Body of pancreas (tissue), 4 donors: ENCODE results near the gene GLI3. TPM values are rescaled to one million over a fixed set of nuclear protein-coding genes. Genes with fewer than 3 reads are reported as not detected.

Experiments used
- ATAC-seq: fragments of 150-250 bp; one replicate; pipeline ENCODE4 v1.9.1; 2016
- DNase-seq, 4 donors: peaks; one replicate each; pipeline ENCODE4 v3.0.0-alpha.2; 2019
- H3K27ac ChIP-seq, 4 donors: fragments of 200-600 bp; sonication (generic); 1 replicate in 3 of 4; 2 replicates in 1 of 4; pipeline versions ENCODE4 v1.5.1 to v1.6.1; 2016 to 2019; ENCODE audit warnings: mild to moderate bottlenecking in 1 of 4, mixed read lengths in 1 of 4, moderate library complexity in 1 of 4
- H3K27me3 ChIP-seq, 2 donors: fragments of 200-600 bp; sonication (generic); one replicate each; pipeline ENCODE4 v1.6.0; 2016; ENCODE audit warnings: mild to moderate bottlenecking in 1 of 2
- H3K36me3 ChIP-seq, 2 donors: fragments of 200-600 bp; sonication (generic); replicated peaks in 1 of 2; 2 replicates each; pipeline ENCODE4 v1.5.1; 2016; ENCODE audit warnings: low read depth in 2 of 2; ENCODE audit not compliant: insufficient read depth in 1 of 2
- H3K4me1 ChIP-seq: fragments of 200-600 bp; sonication (generic); one replicate; pipeline ENCODE4 v1.6.0; 2016
- H3K4me3 ChIP-seq, 2 donors: fragments of 200-600 bp; sonication (generic); 1 replicate in 1 of 2; 2 replicates in 1 of 2; pipeline ENCODE4 v1.5.1; 2016 to 2019
- H3K9me3 ChIP-seq, 3 donors: fragments of 200-600 bp; sonication (generic); 1 replicate in 2 of 3; 2 replicates in 1 of 3; pipeline ENCODE4 v1.5.1; 2016
- POLR2A ChIP-seq, 3 donors: fragments of 450-650 bp; IDR thresholded peaks; one replicate each; pipeline ENCODE4 v1.6.1; 2016; ENCODE audit warnings: antibody characterized with exemption in 3 of 3, mild to moderate bottlenecking in 2 of 3
- WGBS, 2 donors: methylation state at CpG; one replicate each; pipeline ENCODE4 v1.1.5; 2017; 5-methylcytosine and 5-hydroxymethylcytosine counted together
- intact Hi-C: fragments of 100-400 bp; cut with DNase I; formaldehyde crosslinking; loops from one replicate; pipeline ENCODE4 v1.15.1; 2023
- total RNA-seq, 2 donors: library from RNA; depleted of rRNA; stranded (reverse); fragments of >200 nt; gene quantifications; one replicate each; pipeline ENCODE4 v1.1.0, GENCODE V29; 2016
- TF ChIP-seq, protein P1 (sequence below), 7 experiments: fragments of 450-650 bp in 4 of 7; fragments of 200-600 bp in 3 of 7; sonication (generic) in 3 of 7; IDR thresholded peaks; one replicate each; pipeline ENCODE4 v1.5.1; 2016 to 2019; ENCODE audit warnings: antibody characterized with exemption in 7 of 7

Gene GLI3
- total RNA-seq, 2 donors from 2014 or later = 1.0 to 2.0 TPM

DNA sequence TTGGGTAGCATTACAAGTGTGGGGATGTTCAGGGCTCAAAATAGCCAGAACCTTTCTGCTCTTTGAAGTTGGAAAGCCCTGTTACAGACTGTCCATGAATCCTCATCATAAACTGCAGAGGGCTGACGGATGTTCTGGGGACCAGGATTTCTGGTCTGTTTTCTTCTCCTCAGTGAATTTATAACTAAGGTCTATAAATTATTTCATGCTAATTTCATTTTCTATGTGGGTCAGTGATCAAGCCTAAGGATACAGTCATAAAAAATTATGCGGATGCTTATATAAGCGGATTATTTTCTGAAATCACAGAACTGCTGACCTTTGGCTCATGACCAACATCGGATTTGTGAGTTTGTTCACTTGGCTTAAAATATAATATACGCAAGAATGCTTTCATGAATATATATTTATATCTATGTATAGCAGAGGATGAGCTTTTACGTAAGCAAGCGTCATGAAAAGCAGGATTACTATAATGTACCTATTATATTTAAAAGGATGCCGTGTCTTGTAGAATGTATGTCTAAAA lies 263.7 kb downstream of the GLI3 start:
- Histone ChIP-seq H3K9me3 (no peaks in the 10 kb centered on the region), H3K4me3 (no peak overlapping the region), H3K4me1 (no peaks in the 10 kb centered on the region), H3K27ac (no peak overlapping the region), H3K27me3 (no peaks in the 10 kb centered on the region), H3K36me3 (no peaks in the 10 kb centered on the region)
- no peak for ATAC-seq
- no peak for DNase-seq
- WGBS, 2 donors = 82 to 84% methylated on average over 8 of the region's 8 CpGs
- TF ChIP-seq, protein P1, sequence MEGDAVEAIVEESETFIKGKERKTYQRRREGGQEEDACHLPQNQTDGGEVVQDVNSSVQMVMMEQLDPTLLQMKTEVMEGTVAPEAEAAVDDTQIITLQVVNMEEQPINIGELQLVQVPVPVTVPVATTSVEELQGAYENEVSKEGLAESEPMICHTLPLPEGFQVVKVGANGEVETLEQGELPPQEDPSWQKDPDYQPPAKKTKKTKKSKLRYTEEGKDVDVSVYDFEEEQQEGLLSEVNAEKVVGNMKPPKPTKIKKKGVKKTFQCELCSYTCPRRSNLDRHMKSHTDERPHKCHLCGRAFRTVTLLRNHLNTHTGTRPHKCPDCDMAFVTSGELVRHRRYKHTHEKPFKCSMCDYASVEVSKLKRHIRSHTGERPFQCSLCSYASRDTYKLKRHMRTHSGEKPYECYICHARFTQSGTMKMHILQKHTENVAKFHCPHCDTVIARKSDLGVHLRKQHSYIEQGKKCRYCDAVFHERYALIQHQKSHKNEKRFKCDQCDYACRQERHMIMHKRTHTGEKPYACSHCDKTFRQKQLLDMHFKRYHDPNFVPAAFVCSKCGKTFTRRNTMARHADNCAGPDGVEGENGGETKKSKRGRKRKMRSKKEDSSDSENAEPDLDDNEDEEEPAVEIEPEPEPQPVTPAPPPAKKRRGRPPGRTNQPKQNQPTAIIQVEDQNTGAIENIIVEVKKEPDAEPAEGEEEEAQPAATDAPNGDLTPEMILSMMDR (IDR thresholded peaks at IDR 0.05) = no peak
- no peak for TF ChIP-seq POLR2A (IDR thresholded peaks at IDR 0.05)
- intact Hi-C loops = no loop called here

DNA sequence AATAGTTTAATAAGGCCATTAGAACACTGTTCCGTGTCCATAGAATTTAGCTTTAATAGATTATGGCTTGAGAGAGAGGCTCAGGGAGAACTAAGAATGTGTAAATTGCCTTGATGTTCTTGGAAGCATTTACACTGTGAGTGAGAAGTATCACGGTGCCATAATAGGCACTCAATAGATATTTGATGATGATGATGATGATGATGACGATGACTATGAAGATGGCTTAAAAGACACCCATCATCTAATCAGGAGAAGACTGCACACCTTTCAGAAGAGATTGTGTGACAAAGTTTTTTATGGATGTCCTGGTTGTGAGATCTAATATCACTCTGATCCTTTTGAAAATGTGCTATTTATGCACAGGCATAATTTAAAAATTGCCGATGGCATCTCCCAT lies 264.2 kb downstream of the GLI3 start:
- ATAC-seq = no peak
- Histone ChIP-seq H3K27me3 (no peaks in the 10 kb centered on the region), H3K36me3 (no peaks in the 10 kb centered on the region), H3K9me3 (no peaks in the 10 kb centered on the region), H3K4me3 (no peak overlapping the region), H3K27ac (no peak overlapping the region), H3K4me1 (no peaks in the 10 kb centered on the region)
- TF ChIP-seq, protein P1 (IDR thresholded peaks at IDR 0.05) = no peak
- TF ChIP-seq POLR2A (IDR thresholded peaks at IDR 0.05) = no peak
- DNase-seq = no peak
- 77 to 81% methylated on average over 4 of the region's 4 CpGs for WGBS, 2 donors
- intact Hi-C loops = no loop called here

DNA sequence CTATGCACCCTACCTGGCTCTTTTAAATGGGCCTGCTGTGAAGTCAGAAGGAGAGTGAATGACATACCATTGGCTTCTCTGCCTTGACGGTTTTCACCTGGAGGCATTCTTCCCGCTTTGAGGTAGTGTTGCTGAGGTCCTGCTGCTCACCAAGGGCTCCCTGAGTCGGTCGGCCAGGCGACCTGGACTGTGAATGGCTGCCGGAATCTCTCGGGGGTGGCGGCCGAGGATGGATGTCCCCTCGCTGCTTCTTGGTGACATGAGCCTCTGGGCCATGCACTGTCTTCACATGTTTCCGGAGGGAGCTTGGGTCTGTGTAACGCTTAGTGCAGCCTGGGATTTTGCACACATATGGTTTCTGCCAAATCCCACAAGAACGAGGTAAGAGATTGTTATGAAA lies 264.7 kb downstream of the GLI3 start:
- no peak for ATAC-seq
- intact Hi-C loops = no loop called here

DNA sequence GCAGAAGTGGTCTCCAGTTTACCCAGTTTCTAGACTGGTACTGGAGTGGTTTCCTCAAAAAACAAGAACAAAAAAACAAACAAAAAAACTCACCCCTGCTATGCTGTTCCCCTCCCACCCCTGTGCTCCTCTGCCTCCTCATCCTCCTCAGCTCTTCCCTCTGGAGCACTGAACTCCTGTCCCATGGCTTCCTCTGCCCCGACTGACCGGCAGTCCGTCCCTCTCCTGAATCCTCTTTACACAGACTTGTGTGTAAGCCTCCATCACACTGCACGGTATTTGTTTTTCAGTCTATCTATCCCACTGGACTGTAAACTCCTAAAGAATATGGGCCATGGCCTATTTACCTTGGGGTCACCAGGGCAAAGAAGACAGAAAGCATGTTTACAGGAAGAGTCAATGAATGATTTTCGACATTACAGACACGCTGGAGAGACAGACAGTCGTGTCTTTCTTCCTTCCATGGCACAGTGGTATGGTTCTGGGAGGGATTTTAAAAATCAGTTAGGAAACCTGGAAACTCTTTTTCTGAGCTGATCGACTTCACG lies 265.3 kb downstream of the GLI3 start:
- H3K4me1 ChIP-seq = no peaks in the 10 kb centered on the region
- intact Hi-C loops = no loop called here
- no peak overlapping the region for H3K4me3 ChIP-seq
- TF ChIP-seq, protein P1 (IDR thresholded peaks at IDR 0.05) = no peak
- TF ChIP-seq POLR2A (IDR thresholded peaks at IDR 0.05) = no peak
- no peaks in the 10 kb centered on the region for H3K9me3 ChIP-seq
- 63 to 67% methylated on average over 9 of the region's 9 CpGs for WGBS, 2 donors
- no peaks in the 10 kb centered on the region for H3K27me3 ChIP-seq
- no peak for DNase-seq
- ATAC-seq = no peak
- no peaks in the 10 kb centered on the region for H3K36me3 ChIP-seq
- no peak overlapping the region for H3K27ac ChIP-seq

More for the DNA sequence above, 264.7 kb downstream of the GLI3 start:
- H3K27me3 ChIP-seq = no peaks in the 10 kb centered on the region
- no peak for DNase-seq
- TF ChIP-seq, protein P1 (IDR thresholded peaks at IDR 0.05) = no peak
- TF ChIP-seq POLR2A (IDR thresholded peaks at IDR 0.05) = no peak
- no peaks in the 10 kb centered on the region for H3K36me3 ChIP-seq
- H3K4me1 ChIP-seq = no peaks in the 10 kb centered on the region
- no peak overlapping the region for H3K27ac ChIP-seq
- no peaks in the 10 kb centered on the region for H3K9me3 ChIP-seq
- H3K4me3 ChIP-seq = no peak overlapping the region
- WGBS, 2 donors = 77% methylated on average over 11 to 13 of the region's 13 CpGs

DNA sequence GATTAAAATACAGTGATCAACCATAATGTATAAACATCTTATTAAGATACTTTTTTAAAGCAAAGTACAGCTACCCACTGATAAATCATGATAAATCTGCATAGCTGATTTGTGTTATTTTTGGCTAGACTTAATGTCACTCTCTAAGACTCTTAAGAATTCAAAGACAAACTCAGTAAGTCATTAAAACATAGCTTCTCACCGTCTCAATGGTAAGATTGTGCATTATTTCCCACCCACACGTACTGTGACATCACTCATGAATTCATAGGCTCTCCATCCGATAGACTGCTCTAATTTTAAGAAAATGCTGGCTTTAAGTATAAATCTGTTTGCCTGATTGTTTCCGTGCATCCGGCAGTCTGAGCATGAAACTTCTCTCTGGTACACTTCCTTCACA lies 266.1 kb downstream of the GLI3 start:
- H3K9me3 ChIP-seq = no peaks in the 10 kb centered on the region
- no peak overlapping the region for H3K27ac ChIP-seq
- no peaks in the 10 kb centered on the region for H3K27me3 ChIP-seq
- no peak for ATAC-seq
- WGBS, 2 donors = 77 to 78% methylated on average over 5 of the region's 5 CpGs
- H3K4me3 ChIP-seq = no peak overlapping the region
- no peaks in the 10 kb centered on the region for H3K36me3 ChIP-seq
- no peaks in the 10 kb centered on the region for H3K4me1 ChIP-seq
- TF ChIP-seq POLR2A (IDR thresholded peaks at IDR 0.05) = no peak
- TF ChIP-seq, protein P1 (IDR thresholded peaks at IDR 0.05) = no peak
- intact Hi-C loops = no loop called here
- DNase-seq = no peak
